GM12878 (cell line): Measurements from ENCODE around the gene IL4I1.

Source experiments
- POLR2A ChIP-seq: IDR thresholded peaks from 2 replicates; pipeline ENCODE4 v1.6.1; 2011; ENCODE audit warnings: low read depth, mild to moderate bottlenecking, low read length
- ZNF217 ChIP-seq: fragments of 450-650 bp; IDR thresholded peaks from 2 replicates; pipeline ENCODE4 v1.6.1; 2017; ENCODE audit warnings: antibody characterized with exemption, mild to moderate bottlenecking
- TF ChIP-seq, protein P1 (sequence below): fragments of 450-650 bp; IDR thresholded peaks from 2 replicates; pipeline ENCODE4 v1.6.1; 2017; ENCODE audit warnings: low read depth, mild to moderate bottlenecking, moderate library complexity
- TF ChIP-seq, protein P2 (sequence below), 3 experiments: IDR thresholded peaks in 2 of 3; conservative IDR thresholded peaks in 1 of 3; 2 replicates each; pipeline ENCODE4 v1.5.1; 2011; ENCODE audit warnings: low read depth in 3 of 3, low read length in 3 of 3, mild to moderate bottlenecking in 3 of 3, control low read depth in 2 of 3, moderate library complexity in 2 of 3, inconsistent platforms in 1 of 3, mixed read lengths in 1 of 3; ENCODE audit not compliant: control insufficient read depth in 2 of 3, insufficient read depth in 1 of 3; ENCODE audit errors: extremely low read depth in 1 of 3

DNA sequence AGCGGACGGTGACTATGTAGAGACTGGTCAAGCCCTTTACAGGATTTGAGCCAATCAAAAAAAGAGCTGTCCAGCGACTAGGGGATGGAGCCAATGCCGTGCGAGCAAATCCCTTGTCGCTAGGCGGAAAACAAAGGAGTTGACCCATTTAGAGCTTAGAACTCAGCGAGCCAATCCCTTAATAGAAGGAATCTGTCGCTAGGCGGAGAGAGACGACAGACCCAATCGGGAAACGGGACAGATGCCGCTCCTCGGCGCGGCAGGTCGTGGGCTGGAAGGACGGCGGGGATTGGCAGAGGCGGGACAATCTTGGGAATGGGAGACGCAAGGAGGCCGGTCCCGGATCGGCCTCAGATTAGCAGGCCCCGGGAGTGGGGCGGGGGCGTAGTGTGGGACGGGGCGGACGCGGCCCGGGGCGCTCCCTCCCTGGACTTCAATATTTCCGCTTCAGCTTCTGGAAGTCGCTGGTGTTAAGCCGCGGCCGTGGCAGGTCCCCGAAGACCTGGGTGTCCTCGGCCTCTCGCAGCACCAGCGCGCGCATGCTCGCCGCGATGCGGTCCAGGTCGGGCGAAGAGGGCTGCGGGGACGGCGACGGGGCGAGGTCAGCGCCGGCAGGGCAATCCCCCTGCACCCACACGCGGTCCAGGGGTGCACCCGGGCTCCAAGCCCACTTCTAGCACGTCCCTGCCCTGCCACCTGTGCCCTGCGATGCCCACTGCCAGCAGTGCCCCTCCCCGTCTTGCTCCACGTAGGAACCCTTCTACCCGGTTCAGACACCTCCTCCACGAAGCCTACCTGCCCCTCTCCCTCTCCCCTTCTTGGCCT lies 27.0 kb downstream of the IL4I1 start:
- TF ChIP-seq, protein P1, sequence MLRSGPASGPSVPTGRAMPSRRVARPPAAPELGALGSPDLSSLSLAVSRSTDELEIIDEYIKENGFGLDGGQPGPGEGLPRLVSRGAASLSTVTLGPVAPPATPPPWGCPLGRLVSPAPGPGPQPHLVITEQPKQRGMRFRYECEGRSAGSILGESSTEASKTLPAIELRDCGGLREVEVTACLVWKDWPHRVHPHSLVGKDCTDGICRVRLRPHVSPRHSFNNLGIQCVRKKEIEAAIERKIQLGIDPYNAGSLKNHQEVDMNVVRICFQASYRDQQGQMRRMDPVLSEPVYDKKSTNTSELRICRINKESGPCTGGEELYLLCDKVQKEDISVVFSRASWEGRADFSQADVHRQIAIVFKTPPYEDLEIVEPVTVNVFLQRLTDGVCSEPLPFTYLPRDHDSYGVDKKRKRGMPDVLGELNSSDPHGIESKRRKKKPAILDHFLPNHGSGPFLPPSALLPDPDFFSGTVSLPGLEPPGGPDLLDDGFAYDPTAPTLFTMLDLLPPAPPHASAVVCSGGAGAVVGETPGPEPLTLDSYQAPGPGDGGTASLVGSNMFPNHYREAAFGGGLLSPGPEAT = peak; percentile 7; the same call in 1 of the 2 replicates
- TF ChIP-seq, protein P2, sequence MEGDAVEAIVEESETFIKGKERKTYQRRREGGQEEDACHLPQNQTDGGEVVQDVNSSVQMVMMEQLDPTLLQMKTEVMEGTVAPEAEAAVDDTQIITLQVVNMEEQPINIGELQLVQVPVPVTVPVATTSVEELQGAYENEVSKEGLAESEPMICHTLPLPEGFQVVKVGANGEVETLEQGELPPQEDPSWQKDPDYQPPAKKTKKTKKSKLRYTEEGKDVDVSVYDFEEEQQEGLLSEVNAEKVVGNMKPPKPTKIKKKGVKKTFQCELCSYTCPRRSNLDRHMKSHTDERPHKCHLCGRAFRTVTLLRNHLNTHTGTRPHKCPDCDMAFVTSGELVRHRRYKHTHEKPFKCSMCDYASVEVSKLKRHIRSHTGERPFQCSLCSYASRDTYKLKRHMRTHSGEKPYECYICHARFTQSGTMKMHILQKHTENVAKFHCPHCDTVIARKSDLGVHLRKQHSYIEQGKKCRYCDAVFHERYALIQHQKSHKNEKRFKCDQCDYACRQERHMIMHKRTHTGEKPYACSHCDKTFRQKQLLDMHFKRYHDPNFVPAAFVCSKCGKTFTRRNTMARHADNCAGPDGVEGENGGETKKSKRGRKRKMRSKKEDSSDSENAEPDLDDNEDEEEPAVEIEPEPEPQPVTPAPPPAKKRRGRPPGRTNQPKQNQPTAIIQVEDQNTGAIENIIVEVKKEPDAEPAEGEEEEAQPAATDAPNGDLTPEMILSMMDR (IDR thresholded peaks at IDR 0.05 in 2 of 3, conservative IDR thresholded peaks at IDR 0.05 in 1 of 3; ENCODE audit: control insufficient read depth in 2 of 3, extremely low read depth in 1 of 3, insufficient read depth in 1 of 3, low read depth in 3 of 3, low read length in 3 of 3) = no peak; a peak in 1 of 6 replicates
- TF ChIP-seq POLR2A (peak; percentile 56), ZNF217 (no peak)
